ENCODE results near the gene APC2. TPM values are rescaled to one million over a fixed set of nuclear protein-coding genes. Genes with fewer than 3 reads are reported as not detected.

Gene APC2
- total RNA-seq, 2 experiments from 2014 or later, result 0.57 to 5.5 TPM

GRCh38 chr19:1417145-1417544, 32.8 kb upstream of the APC2 start:
- Histone ChIP-seq H3K9me3 (ENCODE audit: low read length) (no peaks in the 10 kb centered on the region), H2AFZ (ENCODE audit: low read length) (no peak overlapping the region), H3K79me2 (ENCODE audit: insufficient read depth, low read depth, low read length) (peaks cover 62% of the 10 kb centered on the region), H4K20me1 (ENCODE audit: insufficient read depth, low read length) (peaks cover 7% of the 10 kb centered on the region; the same call in 1 of the 2 replicates), H3K4me1 (ENCODE audit: insufficient read depth, low read length, poor library complexity, severe bottlenecking) (no peaks in the 10 kb centered on the region), H3K9me2 (ENCODE audit: insufficient read depth, low read length) (no peaks in the 10 kb centered on the region), H3K36me3 (ENCODE audit: insufficient read depth, low read length) (peaks cover 95% of the 10 kb centered on the region), H3K4me3 (ENCODE audit: low read depth, low read length, poor library complexity, severe bottlenecking) (no peak overlapping the region), H3K4me2 (ENCODE audit: low read length) (no peak overlapping the region), H3K27ac (ENCODE audit: low read depth, low read length, poor library complexity, severe bottlenecking) (no peak overlapping the region)
- CTCF ChIA-PET (ENCODE audit: unreplicated experiment), result no interaction called here
- intact Hi-C loops (cut with micrococcal nuclease; ENCODE audit: unreplicated experiment), result no loop called here
- POLR2A ChIA-PET, result no interaction called here
- DNase-seq (ENCODE audit: low spot score), result no peak
- no TSS peak for BruUV-seq (replicated peaks)
- TF ChIP-seq CTCF (conservative IDR thresholded peaks at IDR 0.05; ENCODE audit: low read length) (no peak), EZH2phosphoT487 (IDR thresholded peaks at IDR 0.05; ENCODE audit: borderline replicate concordance, low read depth, low read length) (no peak)

DNA sequence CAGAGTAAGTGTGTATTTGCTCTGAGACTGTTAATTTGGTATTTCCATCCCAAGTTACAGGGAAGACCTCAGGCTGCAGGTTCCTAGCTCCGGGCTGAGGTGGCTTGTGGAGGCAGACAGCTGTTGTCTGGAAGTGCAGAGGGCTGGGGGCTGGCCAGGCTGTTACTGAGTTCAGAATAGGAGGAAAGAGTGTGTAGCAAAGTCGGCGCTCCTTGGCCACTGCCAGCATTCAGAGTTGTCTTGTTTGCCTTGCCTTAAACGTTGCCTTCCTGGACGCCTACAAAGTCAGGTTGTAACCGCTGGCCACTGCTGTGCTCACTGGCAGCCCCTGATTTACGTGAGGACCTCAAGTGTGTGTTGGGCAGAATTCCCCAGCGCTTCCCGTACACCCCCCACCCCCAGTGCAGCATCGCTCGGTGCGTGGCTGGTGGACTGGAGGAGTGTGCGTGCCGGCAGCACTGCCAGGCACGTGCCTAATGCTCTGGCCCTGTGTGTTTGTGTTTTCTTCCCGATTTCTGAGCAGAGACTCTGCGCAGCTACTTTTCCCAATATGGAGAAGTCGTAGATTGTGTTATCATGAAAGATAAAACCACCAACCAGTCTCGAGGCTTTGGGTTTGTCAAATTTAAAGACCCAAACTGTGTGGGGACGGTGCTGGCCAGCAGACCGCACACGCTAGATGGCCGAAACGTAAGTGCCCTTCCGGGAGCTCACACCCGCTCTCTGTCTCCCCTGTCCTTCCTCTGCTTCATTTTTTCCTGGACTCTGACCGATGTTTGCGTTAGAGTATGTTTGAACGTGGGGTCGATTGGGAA, 32.0 kb upstream of the APC2 start:
- Histone ChIP-seq H4K20me1 (ENCODE audit: insufficient read depth, low read length) (peaks cover 7% of the 10 kb centered on the region; the same call in 1 of the 2 replicates), H3K4me3 (ENCODE audit: low read depth, low read length, poor library complexity, severe bottlenecking) (no peak overlapping the region), H3K27ac (ENCODE audit: low read depth, low read length, poor library complexity, severe bottlenecking) (no peak overlapping the region), H3K4me2 (ENCODE audit: low read length) (no peak overlapping the region), H2AFZ (ENCODE audit: low read length) (no peak overlapping the region), H3K79me2 (ENCODE audit: insufficient read depth, low read depth, low read length) (peaks cover 55% of the 10 kb centered on the region), H3K36me3 (ENCODE audit: insufficient read depth, low read length) (peaks cover 95% of the 10 kb centered on the region), H3K9me2 (ENCODE audit: insufficient read depth, low read length) (no peaks in the 10 kb centered on the region), H3K4me1 (ENCODE audit: insufficient read depth, low read length, poor library complexity, severe bottlenecking) (no peaks in the 10 kb centered on the region), H3K9me3 (ENCODE audit: low read length) (no peaks in the 10 kb centered on the region)
- BruUV-seq (replicated peaks), result no TSS peak
- no peak for DNase-seq (ENCODE audit: low spot score)
- ChIA-PET POLR2A (no interaction called here), CTCF (ENCODE audit: unreplicated experiment) (no interaction called here)
- intact Hi-C loops (cut with micrococcal nuclease; ENCODE audit: unreplicated experiment), result no loop called here
- TF ChIP-seq EZH2phosphoT487 (IDR thresholded peaks at IDR 0.05; ENCODE audit: borderline replicate concordance, low read depth, low read length), result no peak
- TF ChIP-seq CTCF (conservative IDR thresholded peaks at IDR 0.05; ENCODE audit: low read length), result no peak

DNA sequence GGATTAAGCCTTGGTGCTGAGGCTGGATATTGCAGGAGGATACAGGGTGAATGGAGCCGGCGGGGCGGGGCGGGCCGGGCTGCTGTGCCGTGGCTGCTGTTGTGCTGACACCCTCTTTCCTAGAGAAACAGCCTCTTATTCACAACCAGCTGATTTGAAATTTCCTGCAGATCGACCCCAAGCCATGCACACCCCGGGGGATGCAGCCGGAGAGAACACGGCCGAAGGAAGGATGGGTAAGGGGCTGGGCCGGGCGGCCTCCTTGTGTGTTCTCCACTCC, 31.5 kb upstream of the APC2 start:
- H3K36me3 ChIP-seq (ENCODE audit: insufficient read depth, low read length), result peaks cover 95% of the 10 kb centered on the region
- H4K20me1 ChIP-seq (ENCODE audit: insufficient read depth, low read length), result peaks cover 7% of the 10 kb centered on the region; the same call in 1 of the 2 replicates
- BruUV-seq (replicated peaks), result no TSS peak
- no peak overlapping the region for H3K4me3 ChIP-seq (ENCODE audit: low read depth, low read length, poor library complexity, severe bottlenecking)
- no peak overlapping the region for H2AFZ ChIP-seq (ENCODE audit: low read length)
- no peak overlapping the region for H3K4me2 ChIP-seq (ENCODE audit: low read length)
- no peak overlapping the region for H3K27ac ChIP-seq (ENCODE audit: low read depth, low read length, poor library complexity, severe bottlenecking)
- TF ChIP-seq EZH2phosphoT487 (IDR thresholded peaks at IDR 0.05; ENCODE audit: borderline replicate concordance, low read depth, low read length) (no peak), CTCF (conservative IDR thresholded peaks at IDR 0.05; ENCODE audit: low read length) (no peak)
- no peak for DNase-seq (ENCODE audit: low spot score)
- intact Hi-C loops (cut with micrococcal nuclease; ENCODE audit: unreplicated experiment), result no loop called here
- no peaks in the 10 kb centered on the region for H3K9me2 ChIP-seq (ENCODE audit: insufficient read depth, low read length)
- H3K79me2 ChIP-seq (ENCODE audit: insufficient read depth, low read depth, low read length), result peaks cover 49% of the 10 kb centered on the region
- H3K9me3 ChIP-seq (ENCODE audit: low read length), result no peaks in the 10 kb centered on the region
- ChIA-PET POLR2A (no interaction called here), CTCF (ENCODE audit: unreplicated experiment) (no interaction called here)
- no peaks in the 10 kb centered on the region for H3K4me1 ChIP-seq (ENCODE audit: insufficient read depth, low read length, poor library complexity, severe bottlenecking)
